Measurements from ENCODE around the gene CPNE8. TPM values are rescaled to one million over a fixed set of nuclear protein-coding genes. Genes with fewer than 3 reads are reported as not detected.

CPNE8 gene
- total RNA-seq, 3 donors from 2014 or later, result 11.3 to 29.8 (median 28.3) TPM

DNA sequence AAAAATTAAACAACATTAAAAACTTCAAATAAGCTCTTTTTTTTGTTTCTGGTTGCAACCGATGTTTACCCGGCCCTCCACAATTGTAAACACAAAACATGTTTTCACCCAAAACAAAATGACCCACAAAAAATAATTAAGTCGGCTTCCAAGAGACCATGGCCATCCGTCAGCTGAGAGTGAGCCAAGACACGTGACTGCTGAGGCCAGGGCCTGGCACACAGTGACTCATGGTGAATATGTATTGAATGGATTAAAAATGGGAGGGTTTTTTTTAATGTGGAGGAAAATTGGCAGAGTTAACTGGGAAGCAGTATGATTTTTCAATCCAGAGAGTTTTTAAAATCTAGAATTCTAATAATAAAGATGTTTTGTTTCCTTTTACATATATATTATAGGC, 13.8 kb upstream of the CPNE8 start:
- Histone ChIP-seq H3K4me3 (no peak overlapping the region), H3K9me3 (no peaks in the 10 kb centered on the region), H3K36me3 (no peaks in the 10 kb centered on the region), H3K27ac (no peak overlapping the region), H3K27me3 (no peaks in the 10 kb centered on the region), H3K4me1 (no peaks in the 10 kb centered on the region)
- TF ChIP-seq, protein P1, sequence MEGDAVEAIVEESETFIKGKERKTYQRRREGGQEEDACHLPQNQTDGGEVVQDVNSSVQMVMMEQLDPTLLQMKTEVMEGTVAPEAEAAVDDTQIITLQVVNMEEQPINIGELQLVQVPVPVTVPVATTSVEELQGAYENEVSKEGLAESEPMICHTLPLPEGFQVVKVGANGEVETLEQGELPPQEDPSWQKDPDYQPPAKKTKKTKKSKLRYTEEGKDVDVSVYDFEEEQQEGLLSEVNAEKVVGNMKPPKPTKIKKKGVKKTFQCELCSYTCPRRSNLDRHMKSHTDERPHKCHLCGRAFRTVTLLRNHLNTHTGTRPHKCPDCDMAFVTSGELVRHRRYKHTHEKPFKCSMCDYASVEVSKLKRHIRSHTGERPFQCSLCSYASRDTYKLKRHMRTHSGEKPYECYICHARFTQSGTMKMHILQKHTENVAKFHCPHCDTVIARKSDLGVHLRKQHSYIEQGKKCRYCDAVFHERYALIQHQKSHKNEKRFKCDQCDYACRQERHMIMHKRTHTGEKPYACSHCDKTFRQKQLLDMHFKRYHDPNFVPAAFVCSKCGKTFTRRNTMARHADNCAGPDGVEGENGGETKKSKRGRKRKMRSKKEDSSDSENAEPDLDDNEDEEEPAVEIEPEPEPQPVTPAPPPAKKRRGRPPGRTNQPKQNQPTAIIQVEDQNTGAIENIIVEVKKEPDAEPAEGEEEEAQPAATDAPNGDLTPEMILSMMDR (IDR thresholded peaks at IDR 0.05), result no peak
- no peak for TF ChIP-seq POLR2AphosphoS5 (IDR thresholded peaks at IDR 0.05)
- no peak for DNase-seq (ENCODE audit: low spot score in 2 of 2)
- intact Hi-C loops (cut with DNase I; ENCODE audit: low total_unique reads), result no loop called here

DNA sequence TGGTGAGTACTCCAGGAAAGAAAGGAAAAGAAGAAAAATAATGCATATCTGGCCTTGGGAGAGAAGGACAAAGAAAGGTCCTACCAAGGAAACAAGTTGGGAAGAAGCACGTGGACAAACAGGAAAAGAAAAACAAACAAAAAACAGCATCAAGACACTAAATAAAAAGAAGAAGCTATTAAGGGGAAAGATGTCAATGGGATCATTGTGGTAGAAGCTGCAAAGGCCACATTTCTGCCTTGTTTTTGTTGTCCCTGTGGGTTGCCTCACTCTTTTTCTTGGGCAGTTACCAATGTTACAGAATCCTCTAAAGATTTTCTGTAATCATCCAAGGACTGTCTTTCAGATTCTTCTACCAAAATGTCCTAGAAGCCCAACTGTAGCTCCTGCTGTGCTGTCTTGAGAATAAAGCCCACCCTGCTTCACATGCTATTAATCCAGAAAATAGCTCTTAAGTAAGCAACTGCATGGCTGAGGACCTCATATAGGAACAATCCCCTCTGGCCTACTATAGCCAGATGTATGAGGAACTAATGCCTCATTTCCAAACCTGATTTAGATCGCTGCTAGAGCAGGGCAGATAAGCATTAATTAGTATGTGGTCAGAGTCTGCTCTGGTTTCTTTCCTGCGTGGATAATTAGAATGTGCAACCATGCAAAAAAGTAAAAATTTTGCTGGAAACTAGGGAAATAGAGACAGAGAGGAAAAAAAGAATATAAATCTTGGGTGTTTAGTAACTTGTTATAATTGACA, 10.2 kb upstream of the CPNE8 start:
- Histone ChIP-seq H3K36me3 (no peaks in the 10 kb centered on the region), H3K27me3 (no peaks in the 10 kb centered on the region), H3K27ac (no peak overlapping the region), H3K4me3 (no peak overlapping the region), H3K4me1 (no peaks in the 10 kb centered on the region), H3K9me3 (no peaks in the 10 kb centered on the region)
- TF ChIP-seq POLR2AphosphoS5 (IDR thresholded peaks at IDR 0.05), result no peak
- TF ChIP-seq POLR2A (IDR thresholded peaks at IDR 0.05), result no peak
- TF ChIP-seq, protein P1 (IDR thresholded peaks at IDR 0.05), result no peak
- DNase-seq (ENCODE audit: low spot score in 2 of 2), result no peak
- intact Hi-C loops (cut with DNase I; ENCODE audit: low total_unique reads), result no loop called here

DNA sequence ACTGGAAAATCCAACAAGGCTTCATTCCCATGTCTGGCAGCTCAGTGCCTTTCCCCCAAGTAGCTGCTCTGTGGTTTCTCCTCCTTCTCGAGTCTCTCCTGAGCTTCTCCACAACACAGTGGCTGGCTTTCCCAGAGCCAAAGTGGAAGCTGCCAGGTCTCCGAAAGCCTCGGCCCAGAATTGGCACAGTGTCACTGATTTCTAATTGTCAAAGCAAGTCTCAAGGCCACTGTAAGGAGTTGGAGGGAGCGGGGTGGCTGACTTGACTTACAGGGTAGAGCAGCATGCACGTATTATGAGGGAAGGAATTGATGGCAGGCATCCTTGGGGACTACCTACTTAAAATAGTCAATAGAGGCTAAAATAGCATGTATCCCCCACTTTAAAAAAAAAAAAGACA, 6.7 kb upstream of the CPNE8 start:
- no peak overlapping the region for H3K27ac ChIP-seq
- DNase-seq (ENCODE audit: low spot score in 2 of 2), result no peak
- H3K4me3 ChIP-seq, result no peak overlapping the region
- no peaks in the 10 kb centered on the region for H3K36me3 ChIP-seq
- intact Hi-C loops (cut with DNase I; ENCODE audit: low total_unique reads), result no loop called here
- no peaks in the 10 kb centered on the region for H3K4me1 ChIP-seq
- no peaks in the 10 kb centered on the region for H3K9me3 ChIP-seq
- H3K27me3 ChIP-seq, result no peaks in the 10 kb centered on the region
- TF ChIP-seq POLR2A (IDR thresholded peaks at IDR 0.05), result no peak
- no peak for TF ChIP-seq POLR2AphosphoS5 (IDR thresholded peaks at IDR 0.05)
- TF ChIP-seq, protein P1 (IDR thresholded peaks at IDR 0.05), result no peak

DNA sequence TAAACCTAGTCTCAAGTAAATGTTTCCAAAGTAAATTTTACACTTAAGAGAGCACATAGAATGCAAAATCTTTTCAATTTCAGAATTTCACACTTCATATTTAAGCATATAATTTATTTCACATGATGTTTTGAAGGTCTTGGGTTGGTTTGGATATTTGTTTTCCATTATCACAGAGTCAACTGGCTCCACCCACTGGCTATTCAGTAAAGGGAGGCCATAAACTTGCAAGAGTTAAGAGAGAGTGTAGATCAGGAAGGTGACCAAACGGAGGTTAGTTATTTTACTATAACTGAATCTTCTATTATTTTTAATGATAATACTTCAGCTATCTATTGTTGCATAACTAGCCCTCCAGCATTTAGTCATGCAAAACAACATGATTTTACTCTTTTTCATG, 6.2 kb upstream of the CPNE8 start:
- TF ChIP-seq POLR2A (IDR thresholded peaks at IDR 0.05) (no peak), POLR2AphosphoS5 (IDR thresholded peaks at IDR 0.05) (no peak)
- TF ChIP-seq, protein P1 (IDR thresholded peaks at IDR 0.05), result no peak
- H3K27ac ChIP-seq, result no peak overlapping the region
- no peaks in the 10 kb centered on the region for H3K4me1 ChIP-seq
- H3K4me3 ChIP-seq, result no peak overlapping the region
- H3K36me3 ChIP-seq, result no peaks in the 10 kb centered on the region
- H3K27me3 ChIP-seq, result no peaks in the 10 kb centered on the region
- no peak for DNase-seq (ENCODE audit: low spot score in 2 of 2)
- H3K9me3 ChIP-seq, result no peaks in the 10 kb centered on the region
- intact Hi-C loops (cut with DNase I; ENCODE audit: low total_unique reads), result no loop called here

DNA sequence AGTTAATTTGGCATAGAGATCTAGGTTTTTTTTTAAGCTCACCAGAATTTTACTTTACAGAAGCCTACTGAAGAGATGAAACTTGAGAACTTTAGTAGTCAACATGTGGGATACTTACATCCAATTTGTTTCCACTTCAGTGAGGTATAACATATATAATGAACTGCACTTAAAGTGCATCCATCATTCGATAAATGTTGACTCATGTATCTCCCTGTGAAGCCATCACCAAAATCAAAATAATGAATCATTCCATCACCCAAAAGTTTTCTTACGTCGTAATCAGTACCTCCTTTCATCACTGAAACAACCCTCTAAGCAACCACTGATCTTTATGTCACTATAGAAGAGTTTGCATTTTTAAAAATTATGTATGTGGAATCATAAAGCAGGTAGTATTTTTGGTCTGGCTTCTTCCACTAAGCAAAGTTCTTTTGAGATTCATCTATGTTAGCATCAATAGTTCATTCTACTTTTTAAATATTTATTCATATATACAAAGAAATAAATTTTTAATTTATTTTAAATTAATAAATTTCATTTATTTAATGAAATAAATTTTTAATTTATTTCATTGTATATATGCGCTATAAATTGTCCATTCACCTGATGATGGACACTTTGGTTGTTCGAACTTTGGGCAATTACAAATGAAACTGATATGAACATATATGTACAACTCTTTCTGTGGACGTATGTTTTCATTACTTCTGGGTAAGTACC, 2.0 kb upstream of the CPNE8 start:
- TF ChIP-seq, protein P1 (IDR thresholded peaks at IDR 0.05), result no peak
- TF ChIP-seq POLR2A (IDR thresholded peaks at IDR 0.05) (no peak), POLR2AphosphoS5 (IDR thresholded peaks at IDR 0.05) (no peak)

More for the DNA sequence above, 2.0 kb upstream of the CPNE8 start:
- H3K9me3 ChIP-seq, result no peaks in the 10 kb centered on the region
- H3K27me3 ChIP-seq, result no peaks in the 10 kb centered on the region
- intact Hi-C loops (cut with DNase I; ENCODE audit: low total_unique reads), result no loop called here
- no peaks in the 10 kb centered on the region for H3K36me3 ChIP-seq
- H3K27ac ChIP-seq, result peak overlapping the region in 1 of 2 donors; percentile 90
- DNase-seq (ENCODE audit: low spot score in 2 of 2), result no peak
- peak overlapping the region; percentile 67 to 87 (median 73) for H3K4me3 ChIP-seq
- H3K4me1 ChIP-seq, result no peaks in the 10 kb centered on the region
